GM23338 (cell line): ENCODE results near the gene TASP1. TPM values are rescaled to one million over a fixed set of nuclear protein-coding genes. Genes with fewer than 3 reads are reported as not detected.

Experiments used
- ATAC-seq: fragments of 200-7000 bp; cut with Tn5 transposase; 3 replicates; pipeline ENCODE4 v1.9.1; 2020
- DNase-seq: peaks from one replicate; pipeline ENCODE4 v3.0.0-alpha.2; 2015; ENCODE audit warnings: low spot score
- H2AFZ ChIP-seq: fragments of 200-600 bp; sonication (generic); 2 replicates; pipeline ENCODE4 v1.8.0; 2016; ENCODE audit warnings: antibody characterized with exemption, mild to moderate bottlenecking, moderate library complexity
- H3F3A ChIP-seq: fragments of 200-600 bp; sonication (generic); replicated peaks from 2 replicates; pipeline ENCODE4 v1.8.0; 2017; ENCODE audit warnings: antibody characterized with exemption, mixed run types, low read depth
- H3K27ac ChIP-seq: fragments of 200-600 bp; sonication (generic); 2 replicates; pipeline ENCODE4 v1.6.1; 2016; ENCODE audit warnings: low read depth
- H3K27me3 ChIP-seq: fragments of 200-600 bp; sonication (generic); 2 replicates; pipeline ENCODE4 v1.8.0; 2016; ENCODE audit warnings: mild to moderate bottlenecking, mixed run types, moderate library complexity; ENCODE audit not compliant: insufficient read depth
- H3K36me3 ChIP-seq: fragments of 200-600 bp; sonication (generic); 2 replicates; pipeline ENCODE4 v1.8.0; 2016; ENCODE audit warnings: mild to moderate bottlenecking; ENCODE audit not compliant: insufficient read depth
- H3K4me1 ChIP-seq: fragments of 200-600 bp; sonication (generic); 2 replicates; pipeline ENCODE4 v1.8.0; 2016; ENCODE audit warnings: mild to moderate bottlenecking, moderate library complexity; ENCODE audit not compliant: insufficient read depth
- H3K4me2 ChIP-seq: fragments of 200-600 bp; sonication (generic); 2 replicates; pipeline ENCODE4 v1.7.1; 2017; ENCODE audit warnings: mixed run types
- H3K4me3 ChIP-seq: fragments of 200-600 bp; sonication (generic); 2 replicates; pipeline ENCODE4 v1.6.1; 2016; ENCODE audit warnings: mixed run types
- H3K79me2 ChIP-seq: fragments of 200-600 bp; sonication (generic); replicated peaks from 2 replicates; pipeline ENCODE4 v1.8.0; 2017; ENCODE audit warnings: mild to moderate bottlenecking; ENCODE audit not compliant: insufficient read depth
- H3K9me2 ChIP-seq: fragments of 200-600 bp; sonication (generic); 2 replicates; pipeline ENCODE4 v1.8.0; 2017; ENCODE audit not compliant: insufficient read depth
- H4K20me1 ChIP-seq: fragments of 200-600 bp; sonication (generic); replicated peaks from 2 replicates; pipeline ENCODE4 v1.8.0; 2017; ENCODE audit warnings: mild to moderate bottlenecking; ENCODE audit not compliant: insufficient read depth
- H3K27ac Mint-ChIP-seq: 2 replicates; pipeline ENCODE4 v1.8.0; 2020; ENCODE audit warnings: inconsistent platforms, mild to moderate bottlenecking, moderate library complexity, mixed read lengths
- H3K27me3 Mint-ChIP-seq: 3 replicates; pipeline ENCODE4 v1.8.0; 2022; ENCODE audit warnings: low read depth, mild to moderate bottlenecking, moderate library complexity, mixed read lengths, inconsistent platforms; ENCODE audit not compliant: insufficient read depth, poor library complexity
- H3K36me3 Mint-ChIP-seq: 3 replicates; pipeline ENCODE4 v1.8.0; 2021; ENCODE audit warnings: low read depth, mild to moderate bottlenecking, inconsistent platforms, moderate library complexity, mixed read lengths
- H3K4me1 Mint-ChIP-seq: 3 replicates; pipeline ENCODE4 v1.8.0; 2020; ENCODE audit warnings: mild to moderate bottlenecking, inconsistent platforms, mixed read lengths
- H3K4me3 Mint-ChIP-seq: 3 replicates; pipeline ENCODE4 v1.8.0; 2021; ENCODE audit warnings: moderate library complexity, mild to moderate bottlenecking, inconsistent platforms, mixed read lengths
- H3K9me3 Mint-ChIP-seq: 3 replicates; pipeline ENCODE4 v1.8.0; 2020; ENCODE audit warnings: moderate library complexity, mild to moderate bottlenecking, inconsistent platforms, mixed read lengths
- CREB1 ChIP-seq: fragments of 250-450 bp; sonication (Bioruptor Pico); IDR thresholded peaks from 2 replicates; pipeline ENCODE4 v1.5.0; 2020; ENCODE audit warnings: low read depth, mild to moderate bottlenecking, moderate library complexity
- CTCF ChIP-seq, 2 experiments: fragments of 200-600 bp in 1 of 2; sonication (generic) in 1 of 2; conservative IDR thresholded peaks; 2 replicates each; pipeline versions ENCODE4 v1.5.1 to v1.6.1; 2016 to 2017; ENCODE audit warnings: antibody characterized with exemption in 2 of 2, low read depth in 2 of 2, mild to moderate bottlenecking in 2 of 2, moderate library complexity in 1 of 2
- ETS1 ChIP-seq: IDR thresholded peaks from 2 replicates; pipeline ENCODE4 v1.6.1; 2016; ENCODE audit warnings: antibody characterized with exemption
- EZH2phosphoT487 ChIP-seq: fragments of 200-600 bp; sonication (generic); IDR thresholded peaks from one replicate; pipeline ENCODE4 v1.8.1; 2018; ENCODE audit warnings: antibody characterized with exemption; ENCODE audit not compliant: unreplicated experiment
- JUNB ChIP-seq: IDR thresholded peaks from one replicate; pipeline ENCODE4 v1.6.1; 2016; ENCODE audit warnings: antibody characterized with exemption; ENCODE audit not compliant: unreplicated experiment
- NANOG ChIP-seq: IDR thresholded peaks from 2 replicates; pipeline ENCODE4 v1.6.1; 2016; ENCODE audit warnings: antibody characterized with exemption, borderline replicate concordance
- REST ChIP-seq: IDR thresholded peaks from one replicate; pipeline ENCODE4 v1.6.1; 2018; ENCODE audit warnings: antibody characterized with exemption; ENCODE audit not compliant: unreplicated experiment
- STAT1 ChIP-seq: IDR thresholded peaks from one replicate; pipeline ENCODE4 v1.6.1; 2016; ENCODE audit warnings: antibody characterized with exemption; ENCODE audit not compliant: unreplicated experiment
- ZNF331 ChIP-seq: fragments of 250-450 bp; sonication (Bioruptor Pico); IDR thresholded peaks from 2 replicates; pipeline ENCODE4 v1.5.0; 2020; ENCODE audit warnings: low read depth, mild to moderate bottlenecking, moderate library complexity
- polyA plus RNA-seq: library from polyadenylated mRNA; unstranded; fragments of >200 nt; fragmentation: Nextera tagmentation; extraction: Ambion mirVana; gene quantifications from 2 replicates; pipeline ENCODE4 v1.2.1, GENCODE V29; 2016
- total RNA-seq: library from RNA; depleted of rRNA; stranded (reverse); fragments of >200 nt; shearing (Covaris generic); gene quantifications from 2 replicates; pipeline ENCODE4 v1.2.3, GENCODE V29; 2014
- TF ChIP-seq, protein P1 (sequence below): fragments of 250-450 bp; sonication (Bioruptor Pico); IDR thresholded peaks from 2 replicates; pipeline ENCODE4 v1.5.0; 2020; ENCODE audit warnings: mild to moderate bottlenecking, moderate library complexity

TASP1 gene
- total and polyA plus RNA-seq, 2 experiments from 2014 or later: 9.7 to 9.8 TPM

GRCh38 chr20:13419477-13419876, 219.3 kb downstream of the TASP1 start (continued):
- TF ChIP-seq CTCF (conservative IDR thresholded peaks at IDR 0.05; ENCODE audit: low read depth in 2 of 2) (no peak), STAT1 (no peak), JUNB (no peak), EZH2phosphoT487 (no peak), NANOG (no peak), CREB1 (no peak), ETS1 (no peak)

DNA sequence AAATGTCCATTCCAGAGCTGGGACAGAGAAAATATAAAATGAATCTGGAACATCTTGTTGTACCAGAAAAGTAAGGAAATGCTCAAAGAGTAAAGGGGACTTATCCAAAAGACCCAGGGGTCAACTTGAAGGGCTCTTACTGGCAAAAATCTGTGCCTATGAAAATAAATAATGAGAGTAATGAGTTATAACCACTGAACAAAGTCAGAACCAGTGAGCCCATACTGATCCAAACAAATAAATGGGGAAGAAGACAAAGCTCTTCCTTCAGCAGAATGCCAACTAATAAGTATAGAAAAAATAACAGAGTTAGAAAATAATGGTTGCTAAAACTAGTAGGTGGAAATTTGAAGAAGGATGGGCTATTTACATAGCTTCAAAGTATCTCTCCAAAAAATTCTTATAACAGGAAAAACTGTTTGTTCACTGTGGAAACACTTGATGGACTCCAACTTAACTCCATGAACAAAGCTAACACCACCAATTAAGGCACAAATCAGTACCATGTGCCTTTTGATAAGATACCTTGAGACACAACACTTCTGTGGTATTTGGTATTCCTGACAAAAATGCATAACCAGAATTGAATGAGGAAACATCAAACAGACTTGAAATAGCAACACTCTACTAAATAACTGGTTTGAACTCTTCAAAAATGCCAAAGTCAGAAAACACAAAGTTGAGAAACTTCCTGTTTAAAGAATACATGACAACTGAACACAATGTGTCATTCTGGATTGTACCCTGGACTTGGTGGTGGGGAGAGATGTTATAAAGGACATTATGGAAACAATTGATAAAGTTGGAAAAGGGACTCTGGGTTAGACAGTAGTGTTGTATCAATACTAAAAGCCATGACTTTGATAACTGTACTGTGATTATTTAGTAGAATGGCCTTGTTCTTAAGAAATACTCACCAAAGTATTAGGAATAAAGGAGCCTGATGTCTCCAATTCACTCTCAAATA, 220.2 kb downstream of the TASP1 start:
- no peak for ATAC-seq
- Histone ChIP-seq H3K4me1 (peaks cover 52% of the 10 kb centered on the region), H3K36me3 (no peaks in the 10 kb centered on the region), H4K20me1 (no peaks in the 10 kb centered on the region), H3F3A (no peaks in the 10 kb centered on the region), H3K9me2 (peaks cover 5% of the 10 kb centered on the region; the same call in 1 of the 2 replicates), H3K4me3 (no peak overlapping the region), H2AFZ (no peak overlapping the region), H3K27me3 (no peaks in the 10 kb centered on the region), H3K27ac (no peak overlapping the region), H3K4me2 (no peak overlapping the region), H3K79me2 (no peaks in the 10 kb centered on the region)
- H3K27me3 Mint-ChIP-seq: no peaks in the 10 kb centered on the region
- H3K27ac Mint-ChIP-seq: no peak overlapping the region
- peaks cover 41% of the 10 kb centered on the region for H3K4me1 Mint-ChIP-seq
- no peaks in the 10 kb centered on the region for H3K9me3 Mint-ChIP-seq
- DNase-seq: no peak
- no peak overlapping the region for H3K4me3 Mint-ChIP-seq
- H3K36me3 Mint-ChIP-seq: no peaks in the 10 kb centered on the region
- TF ChIP-seq REST (no peak), JUNB (no peak), STAT1 (no peak), CREB1 (no peak), ZNF331 (CRISPR knock-in tag) (no peak)
- TF ChIP-seq, protein P1, sequence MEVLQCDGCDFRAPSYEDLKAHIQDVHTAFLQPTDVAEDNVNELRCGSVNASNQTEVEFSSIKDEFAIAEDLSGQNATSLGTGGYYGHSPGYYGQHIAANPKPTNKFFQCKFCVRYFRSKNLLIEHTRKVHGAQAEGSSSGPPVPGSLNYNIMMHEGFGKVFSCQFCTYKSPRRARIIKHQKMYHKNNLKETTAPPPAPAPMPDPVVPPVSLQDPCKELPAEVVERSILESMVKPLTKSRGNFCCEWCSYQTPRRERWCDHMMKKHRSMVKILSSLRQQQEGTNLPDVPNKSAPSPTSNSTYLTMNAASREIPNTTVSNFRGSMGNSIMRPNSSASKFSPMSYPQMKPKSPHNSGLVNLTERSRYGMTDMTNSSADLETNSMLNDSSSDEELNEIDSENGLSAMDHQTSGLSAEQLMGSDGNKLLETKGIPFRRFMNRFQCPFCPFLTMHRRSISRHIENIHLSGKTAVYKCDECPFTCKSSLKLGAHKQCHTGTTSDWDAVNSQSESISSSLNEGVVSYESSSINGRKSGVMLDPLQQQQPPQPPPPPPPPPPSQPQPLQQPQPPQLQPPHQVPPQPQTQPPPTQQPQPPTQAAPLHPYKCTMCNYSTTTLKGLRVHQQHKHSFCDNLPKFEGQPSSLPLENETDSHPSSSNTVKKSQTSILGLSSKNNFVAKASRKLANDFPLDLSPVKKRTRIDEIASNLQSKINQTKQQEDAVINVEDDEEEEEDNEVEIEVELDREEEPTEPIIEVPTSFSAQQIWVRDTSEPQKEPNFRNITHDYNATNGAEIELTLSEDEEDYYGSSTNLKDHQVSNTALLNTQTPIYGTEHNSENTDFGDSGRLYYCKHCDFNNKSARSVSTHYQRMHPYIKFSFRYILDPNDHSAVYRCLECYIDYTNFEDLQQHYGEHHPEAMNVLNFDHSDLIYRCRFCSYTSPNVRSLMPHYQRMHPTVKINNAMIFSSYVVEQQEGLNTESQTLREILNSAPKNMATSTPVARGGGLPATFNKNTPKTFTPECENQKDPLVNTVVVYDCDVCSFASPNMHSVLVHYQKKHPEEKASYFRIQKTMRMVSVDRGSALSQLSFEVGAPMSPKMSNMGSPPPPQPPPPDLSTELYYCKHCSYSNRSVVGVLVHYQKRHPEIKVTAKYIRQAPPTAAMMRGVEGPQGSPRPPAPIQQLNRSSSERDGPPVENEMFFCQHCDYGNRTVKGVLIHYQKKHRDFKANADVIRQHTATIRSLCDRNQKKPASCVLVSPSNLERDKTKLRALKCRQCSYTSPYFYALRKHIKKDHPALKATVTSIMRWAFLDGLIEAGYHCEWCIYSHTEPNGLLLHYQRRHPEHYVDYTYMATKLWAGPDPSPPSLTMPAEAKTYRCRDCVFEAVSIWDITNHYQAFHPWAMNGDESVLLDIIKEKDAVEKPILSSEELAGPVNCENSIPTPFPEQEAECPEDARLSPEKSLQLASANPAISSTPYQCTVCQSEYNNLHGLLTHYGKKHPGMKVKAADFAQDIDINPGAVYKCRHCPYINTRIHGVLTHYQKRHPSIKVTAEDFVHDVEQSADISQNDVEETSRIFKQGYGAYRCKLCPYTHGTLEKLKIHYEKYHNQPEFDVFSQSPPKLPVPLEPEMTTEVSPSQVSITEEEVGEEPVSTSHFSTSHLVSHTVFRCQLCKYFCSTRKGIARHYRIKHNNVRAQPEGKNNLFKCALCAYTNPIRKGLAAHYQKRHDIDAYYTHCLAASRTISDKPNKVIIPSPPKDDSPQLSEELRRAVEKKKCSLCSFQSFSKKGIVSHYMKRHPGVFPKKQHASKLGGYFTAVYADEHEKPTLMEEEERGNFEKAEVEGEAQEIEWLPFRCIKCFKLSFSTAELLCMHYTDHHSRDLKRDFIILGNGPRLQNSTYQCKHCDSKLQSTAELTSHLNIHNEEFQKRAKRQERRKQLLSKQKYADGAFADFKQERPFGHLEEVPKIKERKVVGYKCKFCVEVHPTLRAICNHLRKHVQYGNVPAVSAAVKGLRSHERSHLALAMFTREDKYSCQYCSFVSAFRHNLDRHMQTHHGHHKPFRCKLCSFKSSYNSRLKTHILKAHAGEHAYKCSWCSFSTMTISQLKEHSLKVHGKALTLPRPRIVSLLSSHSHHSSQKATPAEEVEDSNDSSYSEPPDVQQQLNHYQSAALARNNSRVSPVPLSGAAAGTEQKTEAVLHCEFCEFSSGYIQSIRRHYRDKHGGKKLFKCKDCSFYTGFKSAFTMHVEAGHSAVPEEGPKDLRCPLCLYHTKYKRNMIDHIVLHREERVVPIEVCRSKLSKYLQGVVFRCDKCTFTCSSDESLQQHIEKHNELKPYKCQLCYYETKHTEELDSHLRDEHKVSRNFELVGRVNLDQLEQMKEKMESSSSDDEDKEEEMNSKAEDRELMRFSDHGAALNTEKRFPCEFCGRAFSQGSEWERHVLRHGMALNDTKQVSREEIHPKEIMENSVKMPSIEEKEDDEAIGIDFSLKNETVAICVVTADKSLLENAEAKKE: no peak
